ENCODE results near the gene IMMP2L.
"Not testable (repeated sequence)": the region's sequence is repeated elsewhere in the genome, so short reads cannot be mapped to it uniquely, and the experiment has no call there.

The IMMP2L gene

DNA sequence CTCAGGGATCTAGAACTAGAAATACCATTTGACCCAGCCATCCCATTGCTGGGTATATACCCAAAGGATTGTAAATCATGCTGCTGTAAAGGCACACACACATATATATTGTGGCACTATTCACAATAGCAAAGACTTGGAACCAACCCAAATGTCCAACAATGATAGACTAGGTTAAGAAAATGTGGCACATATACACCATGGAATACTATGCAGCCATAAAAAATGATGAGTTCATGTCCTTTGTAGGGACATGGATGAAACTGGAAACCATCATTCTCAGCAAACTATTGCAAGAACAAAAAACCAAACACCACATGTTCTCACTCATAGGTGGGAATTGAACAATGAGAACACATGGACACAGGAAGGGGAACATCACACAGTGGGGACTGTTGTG is 56.9 kb downstream of the IMMP2L start:
- not testable (repeated sequence) for DNase-seq

DNA sequence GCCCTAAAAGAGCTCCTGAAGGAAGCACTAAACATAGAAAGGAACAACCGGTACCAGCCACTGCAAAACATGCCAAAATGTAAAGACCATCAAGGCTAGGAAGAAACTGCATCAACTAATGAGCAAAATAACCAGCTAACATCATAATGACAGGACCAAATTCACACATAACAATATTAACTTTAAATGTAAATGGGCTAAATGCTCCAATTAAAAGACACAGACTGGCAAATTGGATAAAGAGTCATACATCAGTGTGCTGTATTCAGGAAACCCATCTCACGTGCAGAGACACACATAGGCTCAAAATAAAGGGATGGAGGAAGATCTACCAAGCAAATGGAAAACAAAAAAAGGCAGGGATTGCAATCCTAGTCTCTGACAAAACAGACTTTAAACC is 60.5 kb downstream of the IMMP2L start:
- not testable (repeated sequence) for DNase-seq

DNA sequence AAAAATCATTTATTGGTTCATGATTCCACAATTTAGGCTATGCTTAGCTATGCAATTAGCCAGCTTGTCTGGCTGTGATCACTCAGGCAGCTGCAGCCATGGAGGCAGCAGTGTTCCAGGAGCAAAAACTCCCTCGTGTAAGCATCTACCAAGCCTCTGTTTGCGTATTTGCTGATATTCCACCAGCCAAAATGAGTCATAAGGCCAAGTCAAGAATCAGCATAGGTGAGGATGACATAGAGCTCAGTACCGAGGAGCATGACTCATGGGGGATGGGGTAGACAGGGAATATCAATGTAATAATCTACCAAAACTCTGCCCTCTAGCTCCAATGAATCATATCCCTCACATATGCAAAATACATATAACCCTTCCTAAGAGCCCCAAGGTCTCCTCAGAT is 63.3 kb downstream of the IMMP2L start:
- no peak for DNase-seq

DNA sequence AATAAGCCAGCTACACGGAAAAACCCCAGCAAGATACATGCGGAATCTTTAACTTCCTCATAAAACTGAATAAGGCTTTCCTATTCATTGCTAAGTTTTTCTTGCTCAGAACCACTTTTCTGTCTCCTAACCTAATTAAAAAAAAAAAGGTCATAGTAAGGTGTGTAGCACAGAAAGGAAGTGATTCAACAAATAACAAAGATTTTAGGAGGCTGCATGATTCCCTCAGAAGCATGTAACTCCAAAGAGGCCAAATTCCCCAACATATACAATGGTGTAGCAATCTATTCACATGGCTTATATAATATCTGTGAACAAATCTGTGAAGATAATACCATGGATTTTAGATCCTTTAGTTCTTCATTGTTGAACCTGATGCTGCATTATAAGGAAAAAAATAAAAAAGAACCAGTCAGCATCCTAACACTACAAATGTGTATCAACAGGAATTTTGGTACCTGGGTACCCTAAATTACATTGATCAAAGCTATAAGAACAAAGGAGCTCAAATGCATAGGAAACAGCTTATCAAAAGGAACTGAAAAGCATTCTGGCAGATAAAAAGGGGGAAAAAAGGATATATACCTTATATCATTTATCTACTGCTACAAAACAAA is 63.8 kb downstream of the IMMP2L start:
- no peak for DNase-seq

DNA sequence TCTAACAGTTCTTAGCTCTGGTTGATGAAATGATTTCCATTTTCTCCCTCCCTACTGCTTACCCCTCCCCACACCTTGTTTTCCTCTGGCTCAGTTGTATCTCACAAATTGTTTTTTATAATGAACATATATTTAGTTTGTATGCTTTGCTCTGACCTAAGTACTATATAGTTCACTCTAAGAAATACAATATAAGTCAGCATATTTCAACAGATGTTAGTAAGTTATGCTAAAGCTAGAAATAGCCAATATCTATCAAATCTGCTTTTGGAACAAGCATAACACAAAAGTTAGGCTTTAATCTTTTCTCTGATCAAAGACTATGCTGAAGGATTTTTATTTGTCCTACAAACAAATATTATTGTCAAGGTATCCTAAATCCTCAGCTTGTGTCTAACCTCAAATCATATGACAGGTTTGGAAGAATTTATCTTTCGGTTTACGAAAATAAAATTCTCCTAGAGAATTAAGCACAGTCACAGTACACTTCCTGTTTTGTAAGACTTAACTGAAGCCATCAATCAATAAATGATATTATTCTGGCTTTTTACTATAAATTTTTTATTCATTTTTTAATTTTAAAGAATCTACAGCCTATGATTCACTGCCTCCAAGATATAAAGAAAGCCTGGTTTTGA is 67.0 kb downstream of the IMMP2L start:
- DNase-seq, result no peak

DNA sequence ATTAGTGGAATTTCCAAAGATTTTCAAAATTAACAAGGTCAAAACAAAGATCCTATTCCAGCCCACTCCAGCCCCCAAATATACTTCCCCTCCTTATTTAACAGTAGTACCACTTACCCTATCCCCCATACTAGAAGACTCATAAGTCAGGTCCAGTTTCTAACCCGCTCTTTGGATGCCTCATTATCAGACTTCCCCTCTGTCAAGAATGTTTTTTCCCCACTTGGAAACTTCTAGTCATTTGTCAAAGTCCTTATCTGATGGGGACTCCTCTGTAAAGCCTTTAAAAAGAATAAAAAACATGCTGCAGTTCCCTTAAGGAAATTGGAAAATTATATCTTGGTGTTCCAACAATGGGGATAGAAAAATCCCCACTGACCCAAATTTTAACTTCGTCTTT is 70.1 kb downstream of the IMMP2L start:
- no peak for DNase-seq

DNA sequence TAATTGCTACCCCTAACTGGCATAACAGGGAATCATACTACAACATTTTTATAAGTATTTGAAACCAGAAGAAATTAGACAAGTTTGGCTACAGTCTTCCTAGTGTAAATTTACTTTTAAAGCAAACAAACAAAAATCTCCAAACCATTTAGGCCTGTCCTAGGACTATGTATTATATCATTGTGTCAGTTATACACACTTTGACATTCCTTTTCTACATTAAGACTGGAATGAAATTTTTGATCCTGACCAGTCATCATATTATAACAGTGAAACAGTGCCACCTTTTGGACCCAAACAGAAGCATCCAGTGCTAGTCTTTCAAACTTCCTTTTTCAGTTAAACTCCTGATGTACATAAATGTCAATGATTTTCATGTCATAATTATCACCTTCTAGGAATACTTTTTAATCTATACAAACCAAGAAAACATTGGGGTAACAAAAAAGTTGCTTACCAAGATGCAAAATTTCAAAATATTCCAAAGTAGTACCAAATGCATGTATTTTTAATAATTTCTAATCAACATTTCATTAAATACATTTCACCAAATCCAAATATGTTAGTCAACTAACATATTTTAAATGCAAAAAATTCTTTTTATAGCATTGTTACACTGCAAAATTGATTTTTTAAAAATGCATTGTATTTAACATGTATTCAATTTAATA is 75.7 kb downstream of the IMMP2L start:
- peak; percentile 53 for DNase-seq

DNA sequence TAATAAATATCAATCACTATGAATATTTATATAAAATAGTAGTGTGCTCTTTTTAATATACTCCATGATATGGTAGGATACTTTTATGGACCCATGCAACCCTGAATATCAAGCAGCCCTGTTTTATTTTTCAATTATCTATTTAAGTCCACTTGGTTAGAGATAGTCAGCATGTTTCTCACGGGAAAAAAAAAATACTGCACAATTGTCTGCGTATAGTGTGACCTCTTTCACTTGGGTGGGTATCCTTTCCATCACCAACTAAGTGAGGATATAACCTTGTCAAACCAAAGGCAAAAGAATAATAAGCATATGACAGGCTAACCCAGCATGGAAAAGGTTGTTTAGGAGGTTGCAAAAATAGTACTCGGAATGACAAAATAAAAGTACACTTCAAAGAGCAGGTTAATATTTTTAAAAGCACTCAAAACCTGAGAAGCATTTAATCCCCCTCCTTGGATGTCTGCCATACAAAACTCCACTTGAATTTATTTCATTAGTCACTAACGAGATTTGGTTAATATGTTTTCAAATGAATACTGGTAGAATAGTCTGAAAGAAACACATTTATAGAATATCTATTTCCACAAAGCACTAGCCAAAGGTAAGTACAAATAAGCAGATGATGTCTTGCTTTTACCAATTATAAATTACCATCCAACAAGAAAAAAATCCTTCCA is 76.5 kb downstream of the IMMP2L start:
- no peak for DNase-seq

DNA sequence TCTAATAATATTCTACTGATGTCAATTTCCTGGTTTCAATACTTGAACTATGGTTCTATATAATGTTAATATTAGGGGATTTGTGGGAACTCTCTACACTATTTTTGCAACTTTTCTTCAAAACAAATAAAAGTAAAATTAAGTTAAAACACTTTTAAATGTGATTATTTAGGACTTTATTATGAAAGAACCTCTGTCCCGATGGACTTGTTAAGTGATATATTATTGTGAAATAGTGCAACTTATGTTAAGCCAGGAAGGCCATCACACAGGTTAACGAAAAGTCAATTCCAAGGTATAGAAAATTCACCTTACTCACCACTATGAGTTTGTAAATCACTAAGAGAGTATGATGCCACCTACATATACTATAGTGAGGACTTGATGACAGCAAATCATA is 79.2 kb downstream of the IMMP2L start:
- no peak for DNase-seq

DNA sequence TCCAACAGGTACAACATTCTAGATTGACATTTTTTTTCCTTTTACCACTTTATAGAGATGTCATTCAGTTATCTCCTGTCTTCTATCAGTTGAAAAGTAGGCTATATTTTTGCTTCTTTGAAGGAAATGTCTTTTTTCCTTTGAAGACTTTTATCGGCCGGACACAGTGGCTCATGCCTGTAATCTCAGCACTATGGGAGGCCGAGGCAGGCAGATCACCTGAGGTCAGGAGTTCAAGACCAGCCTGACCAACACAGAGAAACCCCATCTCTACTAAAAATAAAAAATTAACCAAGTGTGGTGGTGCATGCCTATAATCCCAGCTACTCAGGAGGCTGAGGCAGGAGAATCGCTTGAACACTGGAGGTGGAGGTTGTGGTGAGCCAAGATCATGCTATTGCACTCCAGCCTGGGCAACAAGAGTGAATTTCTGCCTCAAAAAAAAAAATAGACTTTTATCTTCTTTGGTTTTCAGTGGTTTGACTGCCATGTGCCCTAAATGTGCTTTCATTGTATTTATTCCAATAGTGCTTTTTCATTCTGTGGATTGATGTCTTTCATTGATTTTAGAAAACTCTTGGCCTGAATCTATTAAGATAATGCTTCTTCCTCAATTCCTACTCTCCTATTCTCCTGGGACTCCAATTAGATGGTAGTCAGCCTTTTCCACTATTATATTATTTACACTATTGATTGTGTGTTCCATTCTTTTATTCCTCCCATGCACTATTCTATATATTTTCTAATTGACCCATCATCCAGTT is 84.6 kb downstream of the IMMP2L start:
- no peak for DNase-seq

DNA sequence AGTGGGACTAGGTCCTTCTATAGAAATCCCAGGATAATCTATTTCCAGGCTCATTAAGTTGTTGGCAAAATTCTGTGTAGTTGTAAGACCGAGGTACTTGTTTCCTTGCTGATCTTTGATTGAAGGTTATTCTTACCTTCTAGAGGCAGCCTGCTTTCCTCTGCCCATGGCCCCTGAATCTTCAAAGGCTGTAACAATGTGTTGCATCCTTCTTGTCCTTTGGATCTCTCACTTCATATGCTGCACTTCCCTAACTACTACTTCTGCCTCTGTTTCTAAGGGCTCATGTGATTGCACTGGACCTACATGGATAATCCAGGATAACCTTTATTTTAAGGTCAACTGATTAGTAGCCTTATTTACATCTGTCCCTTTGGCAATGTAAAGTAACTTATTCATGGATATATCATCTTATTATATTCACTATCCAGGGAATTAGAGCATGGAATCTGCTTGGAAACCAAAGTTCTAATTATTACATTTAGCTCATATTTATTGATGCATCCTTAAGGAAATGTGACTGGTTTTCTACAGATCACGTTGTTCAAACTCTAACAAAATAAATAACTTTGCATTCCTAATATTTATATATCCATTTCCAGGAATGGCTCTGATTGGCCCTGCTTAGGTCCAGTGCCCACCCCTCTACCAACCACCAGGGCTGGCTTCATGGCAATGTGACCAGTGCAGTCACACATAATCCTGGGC is 85.6 kb downstream of the IMMP2L start:
- DNase-seq, result no peak

DNA sequence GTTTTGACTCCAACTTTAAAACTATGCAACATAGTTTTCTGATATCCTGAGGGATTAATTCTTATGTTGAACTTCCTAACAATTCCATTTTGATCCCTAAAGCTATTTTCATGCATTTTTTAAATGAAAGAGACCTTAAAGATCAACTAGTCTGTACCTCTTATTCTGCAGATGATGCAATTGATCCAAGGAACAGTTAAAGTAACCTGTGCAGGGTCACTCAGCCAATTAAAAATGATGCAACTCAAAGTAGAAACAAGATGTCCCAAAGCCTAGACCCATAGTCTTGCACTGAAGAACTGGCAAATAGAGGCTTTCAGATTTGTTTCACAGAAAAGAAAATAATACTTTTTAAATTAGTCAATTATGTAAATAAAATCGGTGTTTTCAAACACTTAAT is 86.3 kb downstream of the IMMP2L start:
- DNase-seq, result no peak

DNA sequence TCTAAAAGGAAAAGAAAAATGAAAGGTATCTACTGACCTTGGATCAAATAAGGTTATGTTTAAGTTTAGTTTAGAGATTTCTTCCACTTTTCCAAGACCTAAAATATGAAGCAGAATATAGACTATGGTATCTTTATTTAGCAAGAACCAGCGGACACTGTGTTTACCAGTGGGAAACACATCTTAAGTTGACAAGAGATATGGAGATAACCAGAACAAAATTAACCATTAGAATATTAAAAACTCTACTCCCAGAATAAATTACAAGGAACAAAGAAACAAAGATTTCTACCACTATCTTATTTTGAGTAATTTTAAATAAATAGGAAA is 86.9 kb downstream of the IMMP2L start:
- DNase-seq, result no peak

DNA sequence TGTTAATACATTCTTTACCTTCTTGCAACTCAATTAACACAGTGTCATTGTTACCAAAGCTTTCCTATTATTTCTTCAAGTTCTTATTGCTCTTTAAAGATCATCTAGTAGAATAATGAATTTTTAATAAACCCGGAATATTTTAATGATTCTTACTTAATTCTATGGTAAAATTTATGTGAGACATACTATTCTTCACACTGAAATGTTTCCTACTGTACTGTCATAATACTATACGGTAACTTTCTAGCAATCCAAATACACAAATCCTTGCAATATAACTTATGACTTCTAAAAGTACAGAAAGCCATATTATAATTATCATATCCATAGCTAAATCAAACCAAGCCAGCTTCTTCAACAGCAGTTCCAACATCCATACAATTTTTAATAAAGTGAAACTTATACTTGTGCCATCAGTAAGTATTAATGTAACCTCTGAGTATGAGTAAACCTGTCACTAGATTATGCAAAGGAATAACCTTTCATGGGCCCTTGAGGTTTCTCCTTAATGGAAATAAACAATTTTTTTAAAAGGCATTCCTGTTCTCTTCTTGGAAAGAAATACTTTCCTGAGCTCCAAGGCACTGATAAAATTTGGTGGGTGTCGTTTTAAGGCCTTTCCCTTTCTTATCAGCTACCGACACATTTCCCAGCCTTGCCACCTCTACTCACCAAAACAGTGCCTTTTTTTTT is 87.4 kb downstream of the IMMP2L start:
- DNase-seq, result no peak

DNA sequence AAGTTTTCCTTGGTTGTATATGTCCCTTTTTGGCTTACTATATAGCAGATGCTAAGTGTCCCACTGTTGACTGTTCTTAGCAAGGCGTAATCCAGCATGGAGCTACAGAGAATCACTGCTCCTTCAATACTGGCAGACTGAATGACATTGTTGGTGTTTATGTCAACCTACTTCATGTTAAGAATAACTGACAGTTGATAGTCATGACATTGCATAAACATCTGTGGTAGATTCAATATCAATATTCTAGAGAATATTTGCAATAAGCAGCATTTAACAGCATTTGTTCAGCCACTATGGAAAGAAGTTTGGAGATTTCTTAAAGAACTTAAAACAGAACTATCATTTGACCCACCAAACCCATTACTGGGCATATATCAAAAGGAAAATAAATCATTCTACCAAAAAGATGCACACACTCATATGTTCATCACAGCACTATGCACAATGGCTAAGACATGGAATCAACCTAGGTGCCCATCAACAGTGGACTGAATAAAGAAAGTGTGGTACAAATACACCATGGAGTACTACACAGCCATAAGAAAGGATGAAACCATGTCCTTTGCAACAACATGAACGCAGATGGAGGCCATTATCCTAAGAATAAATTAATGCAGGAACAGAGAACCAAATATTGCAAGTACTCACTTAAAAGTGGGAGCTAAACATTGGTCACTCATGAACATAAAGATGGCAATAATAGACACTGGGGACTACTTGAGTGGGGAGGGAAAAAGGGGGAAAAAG is 88.7 kb downstream of the IMMP2L start:
- DNase-seq, result no peak

DNA sequence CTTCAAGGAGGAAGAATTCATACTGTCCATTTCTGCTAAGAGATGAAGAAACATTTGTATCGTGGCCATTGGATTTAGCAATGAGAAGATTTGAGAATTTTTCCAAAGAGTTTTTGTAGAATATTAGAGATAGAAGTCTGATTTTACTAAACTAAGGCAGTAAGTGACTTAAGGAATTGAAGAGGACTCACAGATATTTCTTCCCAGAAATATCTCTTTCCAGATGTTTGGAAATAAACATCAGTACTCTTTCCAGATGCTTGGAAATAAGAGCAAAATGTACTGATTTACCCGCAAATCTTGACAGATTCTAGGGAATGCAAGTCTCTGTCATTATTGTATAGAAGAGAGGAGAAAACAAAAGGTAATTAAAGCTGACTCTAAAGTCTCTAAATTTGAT is 91.3 kb downstream of the IMMP2L start:
- DNase-seq, result no peak

DNA sequence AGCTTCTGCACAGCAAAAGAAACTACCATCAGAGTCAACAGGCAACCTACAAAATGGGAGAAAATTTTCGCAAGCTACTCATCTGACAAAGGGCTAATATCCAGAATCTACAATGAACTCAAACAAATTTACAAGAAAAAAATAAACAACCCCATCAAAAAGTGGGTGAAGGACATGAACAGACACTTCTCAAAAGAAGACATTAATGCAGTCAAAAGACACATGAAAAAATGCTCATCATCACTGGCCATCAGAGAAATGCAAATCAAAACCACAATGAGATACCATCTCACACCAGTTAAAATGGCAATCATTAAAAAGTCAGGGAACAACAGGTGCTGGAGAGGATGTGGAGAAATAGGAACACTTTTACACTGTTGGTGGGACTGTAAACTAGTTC is 92.4 kb downstream of the IMMP2L start:
- not testable (repeated sequence) for DNase-seq

DNA sequence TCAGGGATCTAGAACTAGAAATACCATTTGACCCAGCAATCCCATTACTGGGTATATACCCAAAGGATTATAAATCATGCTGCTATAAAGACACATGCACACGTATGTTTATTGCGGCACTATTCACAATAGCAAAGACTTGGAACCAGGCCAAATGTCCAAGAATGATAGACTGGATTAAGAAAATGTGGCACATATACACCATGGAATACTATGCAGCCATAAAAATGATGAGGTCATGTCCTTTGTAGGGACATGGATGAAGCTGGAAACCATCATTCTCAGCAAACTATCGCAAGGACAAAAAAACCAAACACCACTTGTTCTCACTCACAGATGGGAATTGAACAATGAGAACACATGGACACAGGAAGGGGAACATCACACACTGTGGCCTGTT is 96.5 kb downstream of the IMMP2L start:
- not testable (repeated sequence) for DNase-seq

DNA sequence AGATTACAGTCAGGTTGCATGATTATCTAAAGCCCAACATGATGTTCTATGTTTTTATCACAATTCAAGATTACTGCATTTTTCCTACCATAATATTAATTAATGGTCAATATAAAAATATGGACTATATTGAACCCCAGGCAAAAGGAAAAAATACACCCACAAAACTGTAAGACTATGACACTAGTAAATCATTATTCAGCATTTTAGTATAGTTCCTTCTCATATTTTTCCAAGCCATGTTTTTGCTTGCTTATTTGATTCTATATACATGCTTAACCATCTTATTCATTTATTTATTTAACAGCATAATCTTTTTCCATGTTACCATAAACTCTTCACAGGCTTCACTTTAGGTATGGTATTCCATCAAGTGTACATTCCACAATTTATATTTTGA is 101.6 kb downstream of the IMMP2L start:
- no peak for DNase-seq

DNA sequence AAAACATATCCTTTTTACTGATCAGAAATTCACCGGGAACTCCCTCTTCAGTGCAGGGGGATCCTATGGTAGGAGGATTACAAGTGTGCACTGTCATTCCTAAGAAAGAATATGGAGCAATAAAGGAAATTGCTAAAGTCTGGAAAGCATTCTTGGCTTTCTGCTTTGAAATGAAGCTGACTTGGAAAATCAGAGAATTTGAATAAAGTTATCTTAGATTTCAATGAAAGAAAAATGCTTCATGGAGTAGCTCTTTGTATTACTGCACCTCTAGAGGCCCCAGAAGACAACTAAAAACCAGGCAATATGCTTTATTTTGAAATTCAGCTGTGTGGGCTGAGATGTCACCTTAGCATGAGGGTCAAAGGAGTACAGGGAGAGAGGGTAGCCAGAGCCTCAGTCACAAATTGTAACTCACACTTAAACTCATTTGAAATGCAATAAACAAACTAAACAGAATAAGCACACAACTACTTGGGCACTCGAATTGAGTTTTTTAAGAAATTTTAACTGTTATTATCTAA is 102.5 kb downstream of the IMMP2L start:
- no peak for DNase-seq

All from NCI-H526 treated with DMSO at 0.1 percent for 48 hours (cell line).